GM20000 (cell line): Measurements from ENCODE around the gene TPBGL.

Source experiments
- DNase-seq: peaks from one replicate; pipeline ENCODE4 v3.0.0; 2012; ENCODE audit warnings: low spot score
- CTCF ChIP-seq: IDR thresholded peaks from 2 replicates; pipeline ENCODE4 v1.5.1; 2012; ENCODE audit warnings: mild to moderate bottlenecking, control low read depth; ENCODE audit errors: extremely low read depth, missing control alignments

TPBGL gene

DNA sequence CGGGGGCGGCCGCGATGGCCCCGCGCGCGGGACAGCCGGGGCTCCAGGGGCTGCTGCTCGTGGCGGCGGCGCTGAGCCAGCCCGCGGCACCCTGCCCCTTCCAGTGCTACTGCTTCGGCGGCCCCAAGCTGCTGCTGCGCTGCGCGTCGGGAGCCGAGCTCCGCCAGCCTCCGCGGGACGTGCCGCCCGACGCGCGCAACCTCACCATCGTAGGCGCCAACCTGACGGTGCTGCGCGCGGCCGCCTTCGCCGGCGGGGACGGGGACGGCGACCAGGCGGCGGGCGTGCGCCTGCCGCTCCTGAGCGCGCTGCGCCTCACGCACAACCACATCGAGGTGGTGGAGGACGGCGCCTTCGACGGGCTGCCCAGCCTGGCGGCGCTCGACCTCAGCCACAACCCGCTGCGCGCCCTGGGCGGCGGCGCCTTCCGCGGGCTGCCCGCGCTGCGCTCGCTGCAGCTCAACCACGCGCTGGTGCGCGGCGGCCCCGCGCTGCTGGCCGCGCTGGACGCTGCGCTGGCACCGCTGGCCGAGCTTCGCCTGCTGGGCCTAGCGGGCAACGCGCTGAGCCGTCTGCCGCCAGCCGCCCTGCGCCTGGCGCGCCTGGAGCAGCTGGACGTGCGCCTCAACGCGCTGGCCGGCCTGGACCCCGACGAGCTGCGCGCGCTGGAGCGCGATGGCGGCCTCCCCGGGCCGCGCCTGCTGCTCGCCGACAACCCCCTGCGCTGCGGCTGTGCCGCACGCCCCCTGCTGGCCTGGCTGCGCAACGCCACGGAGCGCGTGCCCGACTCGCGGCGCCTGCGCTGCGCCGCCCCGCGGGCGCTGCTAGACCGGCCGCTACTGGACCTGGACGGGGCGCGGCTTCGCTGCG lies 697 bp downstream of the TPBGL start:
- TF ChIP-seq CTCF: peak; percentile 100
- DNase-seq: peak; percentile 99

- DNase-seq: no peak
- no peak for TF ChIP-seq CTCF
Measured at GRCh38 chr11:75241906-75242644, 1.5 kb downstream of the TPBGL start.

- DNase-seq: no peak
- no peak for TF ChIP-seq CTCF
Measured at GRCh38 chr11:75242722-75243600, 2.4 kb downstream of the TPBGL start.

GRCh38 chr11:75244052-75244814 lies 3.7 kb downstream of the TPBGL start:
- no peak for DNase-seq
- TF ChIP-seq CTCF: no peak

DNA sequence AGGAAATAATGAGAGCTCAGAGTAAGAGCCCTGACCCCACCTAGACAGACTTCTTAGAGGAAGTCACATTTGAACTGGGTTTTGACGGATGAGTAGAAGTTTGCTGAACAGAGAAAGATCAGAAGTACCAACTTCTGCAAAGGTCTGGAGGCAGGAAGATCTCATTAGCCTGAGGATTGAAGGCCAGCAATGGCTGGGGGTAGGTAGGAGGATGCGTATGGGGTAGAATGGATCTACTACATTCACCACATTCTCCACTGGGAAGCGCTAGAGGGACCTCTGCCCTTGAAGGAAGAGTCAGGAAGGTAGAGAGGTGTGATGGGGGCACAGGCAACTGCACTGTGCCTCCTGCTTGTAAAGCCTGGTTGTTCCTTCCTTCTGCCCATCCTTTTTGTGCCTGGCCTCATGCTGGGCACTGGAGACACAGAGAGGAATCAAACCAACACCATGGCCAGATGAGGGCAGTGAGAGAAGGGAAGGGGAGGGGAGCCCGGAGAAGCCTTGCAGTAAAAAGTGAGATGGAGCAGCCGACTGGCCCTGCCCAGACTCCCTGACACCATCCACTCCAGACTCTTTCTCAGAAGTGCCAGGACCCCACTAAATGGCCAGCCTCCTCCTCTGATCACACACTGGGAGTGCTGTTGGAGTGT lies 4.9 kb downstream of the TPBGL start:
- DNase-seq: no peak
- no peak for TF ChIP-seq CTCF

DNA sequence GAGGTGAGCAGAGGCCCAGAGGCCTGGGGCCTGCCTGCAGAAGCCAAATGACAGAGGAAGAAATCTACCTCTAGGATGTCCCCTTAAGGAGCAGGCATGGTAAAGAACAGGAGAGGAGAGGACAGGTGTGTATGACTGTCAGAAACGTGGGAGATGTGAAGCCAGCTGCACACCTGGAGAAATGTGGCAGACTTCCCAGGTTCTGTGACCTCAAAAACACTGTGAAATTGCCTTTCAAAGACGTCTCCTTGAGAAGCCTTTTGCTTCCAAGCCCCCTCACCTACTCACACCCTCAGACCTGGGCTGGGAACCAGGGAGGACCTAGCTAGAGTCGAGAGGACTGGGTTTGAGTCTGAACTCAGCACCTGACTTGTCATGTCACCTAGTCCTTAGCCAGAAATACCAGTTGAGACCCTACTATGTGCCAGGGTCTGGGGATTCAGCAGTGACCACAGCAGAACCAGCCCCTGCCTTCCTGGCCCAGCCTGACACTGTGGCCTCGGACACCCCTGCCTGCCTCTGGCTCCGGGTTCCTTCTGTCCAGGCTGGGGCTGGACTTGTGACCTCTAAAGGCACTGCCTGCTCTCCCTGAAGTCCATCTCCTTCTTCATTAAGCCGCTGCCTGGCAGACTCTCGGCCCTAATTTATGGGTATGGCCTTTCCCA lies 5.6 kb downstream of the TPBGL start:
- no peak for DNase-seq

More for the DNA sequence above, 5.6 kb downstream of the TPBGL start:
- no peak for TF ChIP-seq CTCF
